SJSA1 (cell line): ENCODE data around the gene CLCF1. TPM values are rescaled to one million over a fixed set of nuclear protein-coding genes. Genes with fewer than 3 reads are reported as not detected.
A peak's percentile ranks its signal among the peaks of the same experiment; 100 is the strongest.

Source experiments
- DNase-seq, 2 experiments: peaks; one replicate each; pipeline ENCODE4 v3.0.0-alpha.2; 2015 to 2020; ENCODE audit warnings: low spot score in 2 of 2, low read depth in 1 of 2
- H3K27ac ChIP-seq: fragments of 250-450 bp; sonication (Bioruptor Pico); 2 replicates; pipeline ENCODE4 v1.5.1; 2020; ENCODE audit warnings: mild to moderate bottlenecking, moderate library complexity
- H3K27me3 ChIP-seq: fragments of 250-450 bp; sonication (Bioruptor Pico); replicated peaks from 2 replicates; pipeline ENCODE4 v1.5.1; 2020; ENCODE audit warnings: mild to moderate bottlenecking, moderate library complexity
- H3K36me3 ChIP-seq: fragments of 250-450 bp; sonication (Bioruptor Pico); 2 replicates; pipeline ENCODE4 v1.5.1; 2020; ENCODE audit warnings: mild to moderate bottlenecking
- H3K4me1 ChIP-seq: fragments of 250-450 bp; sonication (Bioruptor Pico); replicated peaks from 2 replicates; pipeline ENCODE4 v1.6.1; 2021; ENCODE audit warnings: mild to moderate bottlenecking
- H3K4me3 ChIP-seq: fragments of 250-450 bp; sonication (Bioruptor Pico); 2 replicates; pipeline ENCODE4 v1.5.1; 2020; ENCODE audit warnings: mild to moderate bottlenecking
- H3K9me3 ChIP-seq: fragments of 250-450 bp; sonication (Bioruptor Pico); replicated peaks from 2 replicates; pipeline ENCODE4 v1.5.1; 2020; ENCODE audit warnings: mild to moderate bottlenecking
- total RNA-seq: library from RNA; depleted of rRNA; stranded (reverse); fragments of >200 nt; shearing (Covaris generic); gene quantifications from 2 replicates; pipeline ENCODE4 v1.2.3, GENCODE V29; 2014

CLCF1 gene
- total RNA-seq, 1 experiment from 2014 or later = 9.4 TPM

GRCh38 chr11:67370351-67371076 is 2.9 kb downstream of the CLCF1 start:
- peaks cover 21% of the 10 kb centered on the region for H3K36me3 ChIP-seq
- no peaks in the 10 kb centered on the region for H3K27me3 ChIP-seq
- H3K4me3 ChIP-seq = no peak overlapping the region
- DNase-seq = peak in 1 of 2 experiments; percentile 57
- H3K9me3 ChIP-seq = 0 out of 2 replicates have a peak, but pooled peaks cover 2% of the 10 kb centered on the region
- H3K27ac ChIP-seq = no peak overlapping the region
- H3K4me1 ChIP-seq = peaks cover 37% of the 10 kb centered on the region

GRCh38 chr11:67369801-67370284 is 3.6 kb downstream of the CLCF1 start:
- peaks cover 36% of the 10 kb centered on the region for H3K4me1 ChIP-seq
- H3K4me3 ChIP-seq = no peak overlapping the region
- DNase-seq = no peak
- H3K36me3 ChIP-seq = peaks cover 27% of the 10 kb centered on the region
- no peak overlapping the region for H3K27ac ChIP-seq
- H3K27me3 ChIP-seq = no peaks in the 10 kb centered on the region
- H3K9me3 ChIP-seq = 0 out of 2 replicates have a peak, but pooled peaks cover 2% of the 10 kb centered on the region

DNA sequence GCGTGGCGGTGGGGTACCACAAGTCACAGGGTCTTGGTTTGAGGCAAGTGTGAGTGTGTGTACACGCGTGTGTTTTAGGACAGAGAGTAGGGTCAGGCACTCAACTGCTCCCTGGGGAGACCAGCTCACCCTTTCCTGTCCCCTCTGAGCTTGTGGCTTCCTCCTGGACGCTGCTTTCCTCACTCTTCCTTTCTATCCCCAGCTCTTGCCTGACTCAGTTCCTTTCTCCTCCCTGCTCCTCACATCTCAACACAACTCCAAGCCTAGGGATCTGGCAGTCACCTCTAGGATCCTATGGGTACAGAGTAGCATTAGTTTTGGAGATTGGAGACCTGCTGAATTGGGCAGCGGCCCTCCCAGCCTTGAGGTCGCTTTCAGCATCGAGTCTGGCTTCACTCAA is 4.1 kb downstream of the CLCF1 start:
- H3K4me3 ChIP-seq = no peak overlapping the region
- no peak for DNase-seq
- no peak overlapping the region for H3K27ac ChIP-seq
- peaks cover 32% of the 10 kb centered on the region for H3K36me3 ChIP-seq
- H3K4me1 ChIP-seq = peaks cover 30% of the 10 kb centered on the region
- no peaks in the 10 kb centered on the region for H3K27me3 ChIP-seq
- 0 out of 2 replicates have a peak, but pooled peaks cover 2% of the 10 kb centered on the region for H3K9me3 ChIP-seq

DNA sequence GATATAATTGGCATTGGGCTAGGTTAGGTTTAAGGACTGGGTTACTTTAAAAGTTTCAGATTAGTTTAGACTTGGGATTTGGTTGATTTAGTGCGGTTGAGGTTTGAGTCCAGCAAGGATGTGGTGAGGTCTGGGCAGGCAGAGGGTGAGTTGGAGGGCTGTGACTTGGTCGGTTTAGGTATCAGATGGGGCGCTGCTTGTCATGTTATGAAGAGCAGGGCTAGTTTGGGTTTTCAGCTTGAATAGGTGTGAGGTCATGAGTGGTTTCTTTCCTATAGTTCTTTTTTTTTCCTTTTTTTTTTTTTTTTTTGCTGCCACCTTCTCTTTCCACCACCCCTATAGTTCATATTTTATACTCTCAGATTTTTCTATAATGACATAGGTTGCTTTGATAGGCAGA is 4.8 kb downstream of the CLCF1 start:
- Histone ChIP-seq H3K27me3 (no peaks in the 10 kb centered on the region), H3K9me3 (0 out of 2 replicates have a peak, but pooled peaks cover 2% of the 10 kb centered on the region), H3K4me1 (peaks cover 24% of the 10 kb centered on the region), H3K27ac (no peak overlapping the region), H3K36me3 (peaks cover 32% of the 10 kb centered on the region), H3K4me3 (no peak overlapping the region)
- DNase-seq = no peak

DNA sequence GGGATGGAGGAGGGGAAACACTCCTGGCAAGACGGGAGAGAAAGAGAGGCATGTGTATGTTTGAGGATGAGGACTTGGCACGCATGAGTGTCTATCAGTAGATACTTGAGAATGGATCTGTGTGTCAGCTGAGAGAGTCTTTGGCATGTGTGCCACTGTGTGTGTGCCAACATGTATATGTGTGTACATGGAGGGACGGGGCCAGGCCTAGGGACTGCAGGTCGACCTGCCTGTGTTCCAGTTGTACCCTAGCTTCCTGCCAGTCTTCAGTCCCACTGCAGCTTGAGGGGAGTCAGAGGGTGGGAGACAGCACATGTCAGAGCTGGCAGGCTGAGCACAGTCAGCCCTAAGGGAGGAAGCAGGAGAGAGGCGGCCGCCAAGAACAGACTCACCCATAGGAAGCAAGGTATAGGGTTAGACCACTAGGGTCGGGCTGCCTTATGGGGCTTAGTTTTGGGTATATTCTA is 5.6 kb downstream of the CLCF1 start:
- Histone ChIP-seq H3K27me3 (no peaks in the 10 kb centered on the region), H3K4me3 (no peak overlapping the region), H3K9me3 (no peaks in the 10 kb centered on the region), H3K4me1 (peaks cover 20% of the 10 kb centered on the region), H3K36me3 (peaks cover 29% of the 10 kb centered on the region), H3K27ac (no peak overlapping the region)
- no peak for DNase-seq

DNA sequence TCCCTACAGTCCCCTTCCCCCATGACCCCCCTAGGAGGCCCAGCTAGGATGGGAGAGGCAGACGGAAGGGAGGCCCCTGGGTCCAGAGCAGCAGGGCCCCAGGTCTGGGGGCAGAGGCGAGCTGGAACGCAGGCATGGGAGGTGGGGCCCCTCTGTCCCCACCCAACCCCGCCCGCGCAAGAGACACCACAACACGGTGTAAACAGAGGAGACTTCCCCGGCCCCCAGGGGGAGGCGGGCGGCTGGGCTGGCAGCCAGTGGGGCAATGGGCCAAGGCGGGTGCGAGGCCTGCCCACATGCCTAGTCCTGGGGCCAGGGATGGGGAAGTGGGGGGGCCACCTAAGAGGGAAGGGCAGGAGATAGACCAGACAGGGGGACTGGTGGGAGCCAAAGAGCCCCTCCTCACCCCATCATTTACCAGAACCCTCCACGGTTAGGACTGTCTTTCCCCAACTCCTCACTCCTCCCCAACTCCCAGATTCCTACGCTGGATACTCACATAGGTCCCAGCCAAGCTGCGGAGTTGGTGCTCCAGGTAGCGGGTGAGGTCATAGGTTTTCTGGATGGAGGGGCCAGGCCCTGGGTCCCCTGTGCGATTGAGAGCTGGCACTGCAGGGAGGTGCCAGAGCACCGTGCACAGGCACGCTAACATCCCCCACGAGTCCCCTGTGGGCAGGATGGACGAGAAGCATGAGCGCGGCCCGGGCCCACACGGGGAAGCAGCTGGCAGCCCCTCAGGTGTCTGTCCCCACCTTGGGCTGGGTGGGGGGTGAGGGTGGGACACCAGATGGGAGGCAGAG is 6.2 kb downstream of the CLCF1 start:
- DNase-seq = no peak
- Histone ChIP-seq H3K27me3 (no peaks in the 10 kb centered on the region), H3K9me3 (no peaks in the 10 kb centered on the region), H3K27ac (no peak overlapping the region), H3K4me1 (peaks cover 18% of the 10 kb centered on the region), H3K36me3 (peaks cover 26% of the 10 kb centered on the region), H3K4me3 (no peak overlapping the region)

- Histone ChIP-seq H3K4me1 (peaks cover 12% of the 10 kb centered on the region), H3K4me3 (no peak overlapping the region), H3K27ac (no peak overlapping the region), H3K27me3 (no peaks in the 10 kb centered on the region), H3K9me3 (no peaks in the 10 kb centered on the region), H3K36me3 (peaks cover 26% of the 10 kb centered on the region)
- DNase-seq = no peak
Observed at GRCh38 chr11:67366546-67366945, 6.9 kb downstream of the CLCF1 start.

DNA sequence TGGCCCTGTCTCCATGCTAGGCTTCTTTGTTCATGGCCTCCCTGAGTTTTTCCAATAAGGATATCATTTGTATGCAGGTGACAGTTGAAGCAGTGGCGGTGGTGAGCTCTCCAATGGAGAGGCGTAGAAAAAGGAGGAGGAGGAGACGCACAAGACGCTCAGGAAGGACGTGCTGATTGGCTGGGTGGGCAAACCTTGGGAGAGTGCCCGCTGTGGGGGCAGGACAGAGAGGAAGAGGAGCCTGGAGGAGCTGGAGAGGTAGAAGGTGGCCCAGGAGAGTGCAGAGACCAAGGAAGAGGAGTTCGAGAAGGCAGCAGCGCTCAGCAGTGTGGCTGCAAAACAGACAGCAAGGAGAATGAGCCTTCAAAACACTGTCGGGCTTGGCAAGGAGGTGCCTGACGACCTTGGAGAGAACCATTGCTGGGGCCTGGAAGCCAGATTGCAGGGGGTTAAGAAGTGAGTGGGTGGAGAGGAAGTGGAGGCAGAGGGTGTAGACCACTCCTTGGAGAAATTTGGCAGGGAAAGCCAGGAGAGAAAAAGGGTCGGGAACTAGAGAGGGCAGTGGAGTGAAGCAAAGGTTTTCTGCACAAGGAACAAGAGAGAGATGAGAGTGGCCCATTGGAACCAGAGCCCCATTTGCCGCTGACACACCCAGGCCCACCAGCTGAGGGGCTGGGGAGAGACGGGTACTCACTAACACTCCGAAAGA is 7.5 kb downstream of the CLCF1 start:
- Histone ChIP-seq H3K27ac (no peak overlapping the region), H3K4me1 (peaks cover 6% of the 10 kb centered on the region), H3K9me3 (no peaks in the 10 kb centered on the region), H3K27me3 (no peaks in the 10 kb centered on the region), H3K4me3 (no peak overlapping the region), H3K36me3 (peaks cover 26% of the 10 kb centered on the region)
- no peak for DNase-seq

DNA sequence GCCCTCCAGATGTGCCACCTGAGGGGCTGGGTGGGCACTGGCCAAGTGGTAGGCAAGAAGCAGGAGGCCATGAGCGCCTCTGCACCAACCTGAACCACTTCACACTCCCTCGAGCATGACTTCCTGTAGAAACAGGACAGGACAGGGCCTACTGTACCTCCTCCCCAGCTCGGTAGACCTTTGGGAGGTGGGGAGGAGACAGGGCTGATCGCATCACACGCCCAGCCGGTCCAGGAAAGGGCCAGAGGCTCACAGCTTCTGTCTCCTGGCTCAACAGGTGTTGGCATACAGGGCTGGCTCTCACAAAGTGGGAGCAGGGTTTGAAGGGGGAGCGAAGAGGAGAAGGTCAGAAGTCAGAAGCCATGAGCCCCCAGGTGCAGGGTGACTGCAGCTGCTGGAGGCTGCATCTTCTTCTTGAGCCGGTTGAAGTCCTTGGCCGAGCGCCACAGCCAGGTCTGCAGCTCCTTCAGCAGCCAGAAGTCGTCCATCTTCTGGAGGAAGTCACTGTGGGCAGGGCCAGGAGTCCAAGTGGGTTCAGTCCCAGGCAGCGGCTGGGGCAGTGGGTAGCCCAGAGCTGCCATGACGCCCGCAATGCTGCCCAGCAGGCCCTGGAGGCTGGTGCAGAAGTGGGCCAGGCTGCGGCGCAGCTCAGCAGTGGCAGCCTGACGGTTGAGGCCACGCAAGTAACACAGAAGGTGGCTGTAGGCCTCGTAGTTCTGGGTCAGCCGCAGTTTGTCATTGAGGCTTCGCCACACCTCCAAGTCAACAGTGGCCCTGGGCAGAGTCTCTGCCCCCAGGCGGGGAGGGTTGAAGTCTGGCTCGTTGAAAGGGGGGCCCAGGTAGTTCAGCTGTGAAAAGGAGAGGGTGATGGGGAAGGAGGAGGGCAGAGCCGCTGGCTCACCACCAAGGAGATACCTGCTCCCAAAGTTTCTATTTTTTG is 8.3 kb downstream of the CLCF1 start:
- Histone ChIP-seq H3K36me3 (peaks cover 26% of the 10 kb centered on the region), H3K27me3 (no peaks in the 10 kb centered on the region), H3K27ac (no peak overlapping the region), H3K4me1 (no peaks in the 10 kb centered on the region), H3K4me3 (no peak overlapping the region), H3K9me3 (no peaks in the 10 kb centered on the region)
- no peak for DNase-seq

DNA sequence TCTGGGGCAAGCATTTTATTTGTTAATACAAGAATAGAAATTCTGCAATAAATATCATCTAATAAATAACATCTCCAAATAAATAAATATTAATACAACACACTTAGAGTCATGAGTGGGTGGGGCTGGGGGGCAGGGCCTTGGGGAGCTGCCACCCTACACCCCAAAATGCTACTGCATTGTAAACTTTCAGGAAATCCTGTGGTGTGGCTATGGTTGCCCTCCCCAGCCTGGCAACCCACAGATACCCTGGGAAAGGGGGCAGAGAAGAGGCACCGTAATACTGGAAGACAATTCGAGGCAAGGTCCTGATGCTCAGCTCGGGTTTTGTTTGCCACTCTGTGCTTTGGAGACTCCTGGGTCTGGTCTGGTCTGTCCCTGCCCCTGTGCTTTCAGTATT is 9.2 kb downstream of the CLCF1 start:
- DNase-seq = no peak
- Histone ChIP-seq H3K4me1 (no peaks in the 10 kb centered on the region), H3K27me3 (no peaks in the 10 kb centered on the region), H3K9me3 (no peaks in the 10 kb centered on the region), H3K27ac (no peak overlapping the region), H3K4me3 (no peak overlapping the region), H3K36me3 (peaks cover 22% of the 10 kb centered on the region)

DNA sequence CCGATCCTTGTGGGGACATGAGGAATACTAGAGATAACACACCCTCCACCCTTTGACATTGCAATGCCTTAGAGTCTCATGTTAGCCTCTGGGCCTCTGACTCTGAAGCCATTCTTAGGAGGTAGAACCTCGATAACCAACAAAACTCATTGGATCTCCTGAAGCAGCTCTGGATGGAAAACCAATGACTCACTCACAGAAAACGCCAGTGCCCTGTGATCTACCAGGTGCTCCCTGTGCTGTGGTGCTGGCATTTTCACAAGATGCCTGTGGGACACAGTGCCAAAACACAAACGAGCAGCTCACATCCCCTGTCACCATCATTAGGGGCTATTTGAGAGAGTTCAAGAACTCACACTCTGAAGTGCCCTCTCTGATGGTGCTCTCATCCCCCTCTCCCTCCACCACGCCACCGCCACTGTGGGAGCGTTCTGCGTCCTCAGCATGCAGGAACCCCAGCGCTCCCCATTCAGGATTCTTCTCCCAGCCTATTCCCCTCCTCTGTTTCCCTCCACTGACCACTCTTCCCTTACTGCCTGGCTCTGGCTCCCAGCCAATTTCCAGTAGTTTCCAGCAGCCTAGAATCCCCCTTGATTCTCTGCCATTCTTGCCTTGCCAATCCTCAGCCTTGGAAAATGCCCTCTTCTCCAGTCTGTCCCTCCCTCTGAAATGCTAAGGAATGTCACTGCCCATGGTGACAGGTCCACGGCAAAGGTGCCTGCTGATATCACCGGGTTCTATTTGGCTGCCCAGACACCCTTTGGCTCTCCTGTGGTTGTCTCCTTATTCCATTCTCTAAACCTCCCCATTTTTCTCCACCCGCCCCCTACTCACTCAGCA is 15.3 kb downstream of the CLCF1 start:
- no peaks in the 10 kb centered on the region for H3K27me3 ChIP-seq
- H3K9me3 ChIP-seq = no peaks in the 10 kb centered on the region
- H3K4me3 ChIP-seq = no peak overlapping the region
- no peak overlapping the region for H3K27ac ChIP-seq
- H3K36me3 ChIP-seq = no peaks in the 10 kb centered on the region
- no peak for DNase-seq
- peaks cover 48% of the 10 kb centered on the region for H3K4me1 ChIP-seq

DNA sequence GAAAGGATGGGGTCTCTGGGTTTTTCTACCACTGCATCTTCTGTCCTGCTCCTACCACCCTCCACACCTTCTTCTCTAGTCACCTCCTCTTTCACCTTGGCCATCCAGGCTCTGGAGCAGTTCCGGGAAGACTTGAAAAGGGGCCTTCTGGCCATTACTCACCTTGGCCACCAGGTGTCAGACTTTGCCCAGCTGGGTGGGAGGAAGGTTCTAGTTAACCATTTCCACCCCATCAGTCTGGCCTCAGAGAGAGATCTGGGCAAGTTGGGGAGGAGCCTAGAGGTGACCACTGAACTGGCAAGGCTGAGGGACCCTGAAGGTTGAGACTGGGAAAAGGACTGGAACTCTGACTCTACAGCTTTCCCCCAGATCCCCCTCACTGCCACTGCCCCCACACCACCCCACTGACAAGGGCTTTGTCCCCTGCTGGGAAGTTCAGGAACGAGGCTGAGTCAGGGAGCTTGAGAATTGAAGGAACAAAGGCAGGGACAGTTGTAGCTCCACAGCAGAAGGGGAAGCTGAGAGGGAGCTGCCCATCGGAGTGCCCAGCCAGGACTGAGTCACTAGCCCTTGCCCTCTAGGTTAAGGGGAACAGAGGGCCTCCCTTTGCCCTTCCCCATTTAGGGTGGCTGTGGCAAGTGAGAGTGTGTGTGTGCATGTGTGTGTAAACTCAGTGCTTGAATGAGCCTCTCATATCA is 16.4 kb downstream of the CLCF1 start:
- Histone ChIP-seq H3K4me3 (no peak overlapping the region), H3K4me1 (peaks cover 58% of the 10 kb centered on the region), H3K27ac (no peak overlapping the region), H3K9me3 (no peaks in the 10 kb centered on the region), H3K36me3 (no peaks in the 10 kb centered on the region), H3K27me3 (no peaks in the 10 kb centered on the region)
- DNase-seq = peak; percentile 88 to 91
